GM12878 (cell line): ENCODE results near the gene CACNA2D2.

Experiments
- ATF2 ChIP-seq: IDR thresholded peaks from 2 replicates; pipeline ENCODE4 v1.6.1; 2012; ENCODE audit warnings: low read length, inconsistent platforms
- POLR2A ChIP-seq: IDR thresholded peaks from 2 replicates; pipeline ENCODE4 v1.6.1; 2011; ENCODE audit warnings: low read depth, mild to moderate bottlenecking, low read length
- POLR2AphosphoS5 ChIP-seq: IDR thresholded peaks from 2 replicates; pipeline ENCODE4 v1.6.1; 2011; ENCODE audit warnings: mild to moderate bottlenecking, low read length, inconsistent platforms
- RFX5 ChIP-seq: IDR thresholded peaks from 2 replicates; pipeline ENCODE4 v1.6.1; 2011; ENCODE audit warnings: low read depth, low read length, improper control_type of control experiment
- TAF1 ChIP-seq: IDR thresholded peaks from 2 replicates; pipeline ENCODE4 v1.6.1; 2011; ENCODE audit warnings: mild to moderate bottlenecking, low read depth, low read length, borderline replicate concordance
- TCF12 ChIP-seq: IDR thresholded peaks from 2 replicates; pipeline ENCODE4 v1.6.1; 2011; ENCODE audit warnings: low read depth, mild to moderate bottlenecking, low read length
- TF ChIP-seq, protein P1 (sequence below), 3 experiments: IDR thresholded peaks in 2 of 3; conservative IDR thresholded peaks in 1 of 3; 2 replicates each; pipeline ENCODE4 v1.5.1; 2011; ENCODE audit warnings: low read depth in 3 of 3, low read length in 3 of 3, mild to moderate bottlenecking in 3 of 3, control low read depth in 2 of 3, moderate library complexity in 2 of 3, inconsistent platforms in 1 of 3, mixed read lengths in 1 of 3; ENCODE audit not compliant: control insufficient read depth in 2 of 3, insufficient read depth in 1 of 3; ENCODE audit errors: extremely low read depth in 1 of 3

DNA sequence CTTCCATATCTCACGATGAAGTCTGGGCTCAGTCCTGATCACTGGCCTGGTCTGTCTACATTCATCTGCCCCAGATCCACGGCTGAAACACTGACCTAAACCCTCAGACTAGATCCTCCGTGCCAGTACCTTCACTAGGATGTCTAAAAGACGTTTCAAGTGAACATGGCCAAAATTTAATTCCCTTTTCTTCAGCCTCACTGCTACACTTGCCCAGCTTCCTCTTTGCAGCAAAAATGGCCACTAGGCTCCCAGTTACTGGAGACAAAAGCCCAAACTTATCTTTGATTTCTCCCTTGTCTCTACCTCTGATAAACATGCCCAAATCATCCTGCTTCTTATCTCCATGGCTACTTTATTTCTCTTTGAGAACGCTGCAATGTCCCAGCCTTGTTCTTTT lies 164.5 kb downstream of the CACNA2D2 start:
- TF ChIP-seq ATF2 (no peak), POLR2AphosphoS5 (no peak), RFX5 (no peak), TCF12 (no peak), TAF1 (no peak), POLR2A (no peak)
- TF ChIP-seq, protein P1, sequence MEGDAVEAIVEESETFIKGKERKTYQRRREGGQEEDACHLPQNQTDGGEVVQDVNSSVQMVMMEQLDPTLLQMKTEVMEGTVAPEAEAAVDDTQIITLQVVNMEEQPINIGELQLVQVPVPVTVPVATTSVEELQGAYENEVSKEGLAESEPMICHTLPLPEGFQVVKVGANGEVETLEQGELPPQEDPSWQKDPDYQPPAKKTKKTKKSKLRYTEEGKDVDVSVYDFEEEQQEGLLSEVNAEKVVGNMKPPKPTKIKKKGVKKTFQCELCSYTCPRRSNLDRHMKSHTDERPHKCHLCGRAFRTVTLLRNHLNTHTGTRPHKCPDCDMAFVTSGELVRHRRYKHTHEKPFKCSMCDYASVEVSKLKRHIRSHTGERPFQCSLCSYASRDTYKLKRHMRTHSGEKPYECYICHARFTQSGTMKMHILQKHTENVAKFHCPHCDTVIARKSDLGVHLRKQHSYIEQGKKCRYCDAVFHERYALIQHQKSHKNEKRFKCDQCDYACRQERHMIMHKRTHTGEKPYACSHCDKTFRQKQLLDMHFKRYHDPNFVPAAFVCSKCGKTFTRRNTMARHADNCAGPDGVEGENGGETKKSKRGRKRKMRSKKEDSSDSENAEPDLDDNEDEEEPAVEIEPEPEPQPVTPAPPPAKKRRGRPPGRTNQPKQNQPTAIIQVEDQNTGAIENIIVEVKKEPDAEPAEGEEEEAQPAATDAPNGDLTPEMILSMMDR (IDR thresholded peaks at IDR 0.05 in 2 of 3, conservative IDR thresholded peaks at IDR 0.05 in 1 of 3; ENCODE audit: control insufficient read depth in 2 of 3, extremely low read depth in 1 of 3, insufficient read depth in 1 of 3, low read depth in 3 of 3, low read length in 3 of 3), result no peak
